ENCODE data around the gene RERG.

Gene RERG

GRCh38 chr12:15205341-15206010, 15.7 kb downstream of the RERG start:
- H3K4me3 ChIP-seq (ENCODE audit: low read length): no peak overlapping the region
- H3K4me1 ChIP-seq (ENCODE audit: control insufficient read depth, insufficient read depth, low read length): no peaks in the 10 kb centered on the region; the same call in 1 of the 2 replicates
- no peak for DNase-seq (ENCODE audit: low read depth, low spot score)
- no peaks in the 10 kb centered on the region for H3K27me3 ChIP-seq (ENCODE audit: control insufficient read depth, insufficient read depth, low read length)
- no peaks in the 10 kb centered on the region for H3K36me3 ChIP-seq (ENCODE audit: control insufficient read depth, insufficient read depth, low read length)
- WGBS (ENCODE audit: insufficient coverage, insufficient read length): no CpG with 5 or more reads among the region's 8 CpGs
- H3K9me3 ChIP-seq (ENCODE audit: control insufficient read depth, insufficient read depth, low read length): no peaks in the 10 kb centered on the region
- H3K27ac ChIP-seq (ENCODE audit: low read length): no peak overlapping the region

GRCh38 chr12:15201456-15201855, 19.8 kb downstream of the RERG start:
- H3K36me3 ChIP-seq (ENCODE audit: control insufficient read depth, insufficient read depth, low read length): no peaks in the 10 kb centered on the region
- H3K4me3 ChIP-seq (ENCODE audit: low read length): no peak overlapping the region
- no peaks in the 10 kb centered on the region for H3K9me3 ChIP-seq (ENCODE audit: control insufficient read depth, insufficient read depth, low read length)
- no peaks in the 10 kb centered on the region for H3K27me3 ChIP-seq (ENCODE audit: control insufficient read depth, insufficient read depth, low read length)
- no peak overlapping the region for H3K27ac ChIP-seq (ENCODE audit: low read length)
- no peak for DNase-seq (ENCODE audit: low read depth, low spot score)
- H3K4me1 ChIP-seq (ENCODE audit: control insufficient read depth, insufficient read depth, low read length): no peaks in the 10 kb centered on the region; the same call in 1 of the 2 replicates

GRCh38 chr12:15201056-15201455, 20.2 kb downstream of the RERG start:
- no peak overlapping the region for H3K4me3 ChIP-seq (ENCODE audit: low read length)
- H3K4me1 ChIP-seq (ENCODE audit: control insufficient read depth, insufficient read depth, low read length): no peaks in the 10 kb centered on the region
- no peaks in the 10 kb centered on the region for H3K27me3 ChIP-seq (ENCODE audit: control insufficient read depth, insufficient read depth, low read length)
- no peak for DNase-seq (ENCODE audit: low read depth, low spot score)
- H3K9me3 ChIP-seq (ENCODE audit: control insufficient read depth, insufficient read depth, low read length): no peaks in the 10 kb centered on the region
- H3K27ac ChIP-seq (ENCODE audit: low read length): no peak overlapping the region
- H3K36me3 ChIP-seq (ENCODE audit: control insufficient read depth, insufficient read depth, low read length): no peaks in the 10 kb centered on the region
- WGBS (ENCODE audit: insufficient coverage, insufficient read length): no CpG with 5 or more reads among the region's 1 CpG

DNA sequence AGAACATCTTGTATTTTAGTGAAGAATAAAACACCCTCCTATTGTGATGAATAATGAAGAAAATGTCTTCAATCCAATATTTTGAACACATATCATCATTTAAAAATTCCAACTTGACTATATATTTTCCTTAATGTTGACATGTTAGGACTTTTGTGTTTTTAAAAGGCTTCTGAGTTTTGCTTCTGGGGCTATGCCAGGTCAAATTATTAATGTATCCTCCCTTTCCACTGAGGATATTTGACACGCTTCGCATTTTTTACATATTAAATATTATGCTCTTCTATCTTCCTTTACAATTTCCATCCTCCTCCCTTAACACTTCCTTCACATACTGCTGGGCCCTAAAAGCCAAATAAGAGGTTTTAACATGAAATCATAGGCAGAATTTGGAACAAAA, 20.6 kb downstream of the RERG start:
- no peaks in the 10 kb centered on the region for H3K9me3 ChIP-seq (ENCODE audit: control insufficient read depth, insufficient read depth, low read length)
- no peak overlapping the region for H3K27ac ChIP-seq (ENCODE audit: low read length)
- no peaks in the 10 kb centered on the region for H3K4me1 ChIP-seq (ENCODE audit: control insufficient read depth, insufficient read depth, low read length)
- 100% methylated on average over 2 of the region's 2 CpGs for WGBS (ENCODE audit: insufficient coverage, insufficient read length)
- no peaks in the 10 kb centered on the region for H3K36me3 ChIP-seq (ENCODE audit: control insufficient read depth, insufficient read depth, low read length)
- H3K27me3 ChIP-seq (ENCODE audit: control insufficient read depth, insufficient read depth, low read length): no peaks in the 10 kb centered on the region
- no peak overlapping the region for H3K4me3 ChIP-seq (ENCODE audit: low read length)
- DNase-seq (ENCODE audit: low read depth, low spot score): no peak

DNA sequence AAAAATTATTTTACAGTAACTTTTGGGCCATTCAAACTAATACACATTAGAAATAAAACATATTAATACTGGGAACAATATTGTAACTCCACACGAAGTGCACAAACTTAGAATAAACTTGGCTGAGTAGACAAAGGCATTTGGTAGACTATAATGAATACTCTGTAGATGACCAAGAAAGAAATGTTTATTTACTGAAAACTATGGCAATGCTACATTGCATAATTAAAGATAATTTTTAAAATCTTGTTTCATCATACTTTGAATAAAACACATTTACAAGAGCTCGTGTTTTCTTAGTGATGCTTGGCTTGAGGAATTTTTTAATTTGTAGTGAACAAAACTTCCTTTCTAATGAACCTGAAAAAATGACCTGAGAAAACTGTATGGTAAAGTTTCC, 21.3 kb downstream of the RERG start:
- WGBS (ENCODE audit: insufficient coverage, insufficient read length): no CpG with 5 or more reads among the region's 2 CpGs

GRCh38 chr12:15196678-15197505, 24.3 kb downstream of the RERG start:
- no peaks in the 10 kb centered on the region for H3K4me1 ChIP-seq (ENCODE audit: control insufficient read depth, insufficient read depth, low read length)
- H3K27me3 ChIP-seq (ENCODE audit: control insufficient read depth, insufficient read depth, low read length): no peaks in the 10 kb centered on the region
- no peaks in the 10 kb centered on the region for H3K9me3 ChIP-seq (ENCODE audit: control insufficient read depth, insufficient read depth, low read length)
- H3K4me3 ChIP-seq (ENCODE audit: low read length): no peak overlapping the region
- DNase-seq (ENCODE audit: low read depth, low spot score): no peak
- H3K27ac ChIP-seq (ENCODE audit: low read length): no peak overlapping the region
- no peaks in the 10 kb centered on the region for H3K36me3 ChIP-seq (ENCODE audit: control insufficient read depth, insufficient read depth, low read length)
- no CpG with 5 or more reads among the region's 3 CpGs for WGBS (ENCODE audit: insufficient coverage, insufficient read length)

More for the DNA sequence above, 21.3 kb downstream of the RERG start:
- H3K27ac ChIP-seq (ENCODE audit: low read length): no peak overlapping the region
- H3K27me3 ChIP-seq (ENCODE audit: control insufficient read depth, insufficient read depth, low read length): no peaks in the 10 kb centered on the region
- no peak for DNase-seq (ENCODE audit: low read depth, low spot score)
- no peaks in the 10 kb centered on the region for H3K36me3 ChIP-seq (ENCODE audit: control insufficient read depth, insufficient read depth, low read length)
- H3K4me3 ChIP-seq (ENCODE audit: low read length): no peak overlapping the region
- no peaks in the 10 kb centered on the region for H3K9me3 ChIP-seq (ENCODE audit: control insufficient read depth, insufficient read depth, low read length)
- no peaks in the 10 kb centered on the region for H3K4me1 ChIP-seq (ENCODE audit: control insufficient read depth, insufficient read depth, low read length)

DNA sequence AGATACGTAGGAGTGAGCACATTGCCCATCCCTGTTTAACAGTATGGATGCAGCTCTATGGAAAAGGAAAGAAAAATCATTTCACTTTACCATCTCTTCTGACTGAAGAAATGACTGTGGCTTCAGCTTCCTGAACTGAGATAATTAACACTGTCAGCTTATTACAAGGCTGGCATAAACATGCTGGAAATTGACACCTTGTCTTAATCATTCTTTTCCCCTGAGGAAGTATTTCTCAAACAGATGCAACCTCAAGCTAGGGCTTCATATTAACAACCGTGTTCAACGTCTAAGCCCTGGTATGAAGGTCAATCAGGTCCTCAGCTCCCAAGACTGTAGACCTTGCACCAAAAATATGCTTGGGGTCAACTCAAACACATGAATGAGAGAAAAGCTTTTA, 25.0 kb downstream of the RERG start:
- no peak for DNase-seq (ENCODE audit: low read depth, low spot score)
- no peak overlapping the region for H3K4me3 ChIP-seq (ENCODE audit: low read length)
- no peaks in the 10 kb centered on the region for H3K9me3 ChIP-seq (ENCODE audit: control insufficient read depth, insufficient read depth, low read length)
- no CpG with 5 or more reads among the region's 3 CpGs for WGBS (ENCODE audit: insufficient coverage, insufficient read length)
- H3K36me3 ChIP-seq (ENCODE audit: control insufficient read depth, insufficient read depth, low read length): no peaks in the 10 kb centered on the region
- H3K4me1 ChIP-seq (ENCODE audit: control insufficient read depth, insufficient read depth, low read length): no peaks in the 10 kb centered on the region
- no peaks in the 10 kb centered on the region for H3K27me3 ChIP-seq (ENCODE audit: control insufficient read depth, insufficient read depth, low read length)
- H3K27ac ChIP-seq (ENCODE audit: low read length): no peak overlapping the region

- no peaks in the 10 kb centered on the region for H3K27me3 ChIP-seq (ENCODE audit: control insufficient read depth, insufficient read depth, low read length)
- no peaks in the 10 kb centered on the region for H3K36me3 ChIP-seq (ENCODE audit: control insufficient read depth, insufficient read depth, low read length)
- no peak for DNase-seq (ENCODE audit: low read depth, low spot score)
- no peak overlapping the region for H3K27ac ChIP-seq (ENCODE audit: low read length)
- WGBS (ENCODE audit: insufficient coverage, insufficient read length): no CpG with 5 or more reads among the region's 6 CpGs
- H3K4me3 ChIP-seq (ENCODE audit: low read length): no peak overlapping the region
- no peaks in the 10 kb centered on the region for H3K4me1 ChIP-seq (ENCODE audit: control insufficient read depth, insufficient read depth, low read length)
- no peaks in the 10 kb centered on the region for H3K9me3 ChIP-seq (ENCODE audit: control insufficient read depth, insufficient read depth, low read length)
Observed at GRCh38 chr12:15194456-15195368, 26.5 kb downstream of the RERG start.

DNA sequence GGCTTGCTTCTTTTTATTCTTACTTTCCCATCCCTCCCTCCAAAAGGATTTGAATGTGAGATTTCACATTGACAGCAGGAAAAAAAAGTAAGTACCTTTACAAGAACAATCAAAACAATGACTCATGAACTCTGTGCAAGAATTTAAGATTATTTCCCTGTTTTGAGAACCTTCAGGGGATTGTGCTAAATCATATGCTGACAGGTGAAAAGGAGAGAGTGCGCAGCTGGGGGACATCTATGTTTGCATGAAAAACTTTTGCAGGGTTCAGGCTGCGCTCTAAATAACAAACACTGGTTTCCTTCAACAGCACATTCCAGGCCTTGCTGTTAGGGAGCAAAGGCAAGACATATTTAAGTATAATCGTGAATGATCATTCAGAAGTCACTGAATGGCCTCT, 27.3 kb downstream of the RERG start:
- Histone ChIP-seq H3K4me3 (ENCODE audit: low read length) (no peak overlapping the region), H3K36me3 (ENCODE audit: control insufficient read depth, insufficient read depth, low read length) (no peaks in the 10 kb centered on the region), H3K27ac (ENCODE audit: low read length) (no peak overlapping the region), H3K4me1 (ENCODE audit: control insufficient read depth, insufficient read depth, low read length) (no peaks in the 10 kb centered on the region), H3K27me3 (ENCODE audit: control insufficient read depth, insufficient read depth, low read length) (no peaks in the 10 kb centered on the region), H3K9me3 (ENCODE audit: control insufficient read depth, insufficient read depth, low read length) (no peaks in the 10 kb centered on the region)
- no CpG with 5 or more reads among the region's 3 CpGs for WGBS (ENCODE audit: insufficient coverage, insufficient read length)
- DNase-seq (ENCODE audit: low read depth, low spot score): no peak

DNA sequence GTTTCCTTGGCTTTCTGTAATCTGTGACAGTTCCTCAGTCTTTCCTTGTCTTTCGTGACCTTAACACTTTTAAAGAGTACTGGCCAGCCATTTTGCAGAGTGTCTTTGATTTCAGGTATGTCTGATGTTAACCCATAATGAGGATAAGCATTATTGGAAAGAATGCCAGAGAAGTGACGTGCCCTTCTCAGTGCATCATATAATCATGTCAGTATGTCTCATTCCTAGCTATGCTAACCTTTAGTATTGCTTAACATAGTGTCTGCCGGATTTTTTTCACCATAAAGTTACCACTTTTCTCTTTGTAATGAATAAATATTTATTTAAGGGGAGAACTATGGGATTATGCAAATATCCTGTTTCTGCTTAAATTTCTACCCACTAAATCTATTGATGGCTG, 28.5 kb downstream of the RERG start:
- Histone ChIP-seq H3K36me3 (ENCODE audit: control insufficient read depth, insufficient read depth, low read length) (no peaks in the 10 kb centered on the region), H3K4me1 (ENCODE audit: control insufficient read depth, insufficient read depth, low read length) (no peaks in the 10 kb centered on the region), H3K9me3 (ENCODE audit: control insufficient read depth, insufficient read depth, low read length) (no peaks in the 10 kb centered on the region), H3K27me3 (ENCODE audit: control insufficient read depth, insufficient read depth, low read length) (no peaks in the 10 kb centered on the region), H3K27ac (ENCODE audit: low read length) (no peak overlapping the region), H3K4me3 (ENCODE audit: low read length) (no peak overlapping the region)
- no CpG with 5 or more reads among the region's 3 CpGs for WGBS (ENCODE audit: insufficient coverage, insufficient read length)
- DNase-seq (ENCODE audit: low read depth, low spot score): no peak
